Skeletal muscle cell (primary cell): Measurements from ENCODE around the gene NR2F1.

Experiments used
- DNase-seq: peaks from one replicate; pipeline ENCODE4 v3.0.0-alpha.2; 2010; ENCODE audit warnings: low read depth
- H3K4me3 ChIP-seq: 2 replicates; pipeline ENCODE4 v1.5.1; 2011; ENCODE audit warnings: low read depth, mild to moderate bottlenecking, control low read depth, low read length, moderate library complexity

Gene NR2F1

DNA sequence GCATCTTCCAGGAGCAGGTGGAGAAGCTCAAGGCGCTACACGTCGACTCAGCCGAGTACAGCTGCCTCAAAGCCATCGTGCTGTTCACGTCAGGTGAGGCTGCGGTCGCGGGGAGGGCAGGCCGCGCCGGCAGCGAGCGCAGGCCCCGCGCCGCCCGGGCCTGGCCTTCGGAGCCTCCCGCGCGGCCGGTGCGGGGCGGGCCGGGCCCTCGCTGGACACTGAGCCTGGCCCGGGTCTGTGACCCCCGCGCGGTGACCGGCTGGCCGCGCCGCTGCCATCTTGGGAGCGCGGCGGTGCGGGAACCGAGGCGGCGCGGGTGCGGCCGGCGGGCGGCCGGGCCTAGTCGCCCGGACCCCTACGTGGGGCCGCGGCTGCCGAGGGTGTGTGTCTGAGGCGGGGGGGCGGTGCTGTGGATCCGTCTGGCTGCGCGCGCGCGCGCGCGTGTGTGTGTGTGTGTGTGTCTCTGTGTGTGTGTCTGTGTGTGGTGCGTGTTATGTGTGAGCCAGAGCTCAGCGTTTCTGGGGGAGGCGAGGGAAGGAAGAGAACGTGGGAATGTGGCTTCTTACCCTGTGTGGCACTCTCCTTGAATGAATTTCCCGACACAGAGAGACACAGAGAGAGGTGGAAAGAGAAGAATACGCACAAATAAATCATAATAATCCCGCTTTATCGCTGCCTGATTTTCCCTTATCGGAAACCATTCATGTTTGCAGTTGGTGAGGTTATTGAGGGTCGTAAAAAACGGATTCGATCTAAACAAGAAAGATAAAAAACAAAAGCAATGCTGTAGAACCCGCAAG lies 5.5 kb downstream of the NR2F1 start:
- H3K4me3 ChIP-seq: peak overlapping the region; percentile 21
- no peak for DNase-seq

DNA sequence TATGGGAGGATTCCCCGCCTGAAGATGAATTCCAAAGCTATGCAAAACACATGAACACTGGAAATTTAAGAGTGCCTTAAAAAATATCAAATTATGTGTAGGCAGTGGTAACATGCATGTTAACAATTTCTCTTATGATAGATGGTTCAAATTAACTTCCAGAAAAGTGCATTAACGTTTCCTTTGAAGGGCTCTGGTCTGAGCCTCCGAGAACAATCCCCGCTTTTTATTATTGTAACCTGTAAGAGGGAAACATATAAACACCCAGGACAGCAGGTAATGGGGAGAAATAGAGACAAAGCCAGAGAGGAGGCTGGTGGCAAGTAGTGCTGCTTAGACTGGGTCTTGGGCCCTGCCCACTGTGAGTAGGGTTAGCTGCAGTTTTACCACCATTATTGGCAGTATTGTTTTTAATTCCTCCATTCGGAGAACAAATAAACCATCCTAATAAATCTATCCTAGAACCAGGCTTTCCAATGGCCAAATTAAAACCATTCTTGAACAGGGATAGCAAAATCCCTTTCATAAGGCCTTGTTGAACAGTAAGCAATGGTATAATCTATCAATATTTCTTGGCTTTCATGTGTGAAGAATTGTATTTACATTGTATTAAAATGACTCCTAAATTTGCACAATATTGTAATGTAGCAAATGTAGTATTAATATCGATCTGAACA lies 6.3 kb downstream of the NR2F1 start:
- no peak for DNase-seq
- no peak overlapping the region for H3K4me3 ChIP-seq

DNA sequence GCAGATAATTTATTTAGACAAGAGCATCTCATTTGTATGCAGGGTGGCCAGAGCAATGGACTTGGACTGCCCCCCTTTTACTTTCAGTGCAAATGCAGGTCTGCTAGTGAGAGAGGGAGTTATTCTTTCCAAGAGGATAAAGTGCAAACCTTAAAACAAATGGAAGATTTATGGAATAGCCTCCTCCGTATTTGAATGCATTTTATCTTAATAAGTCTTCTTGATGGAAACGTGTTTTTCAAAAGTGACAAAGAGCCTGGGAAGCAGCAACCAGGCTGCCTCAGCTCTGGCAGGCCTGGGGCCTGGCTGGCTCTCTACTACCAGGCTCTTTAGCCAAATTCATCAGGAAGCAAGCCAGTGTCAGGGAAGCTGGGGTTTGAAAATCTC lies 6.8 kb downstream of the NR2F1 start:
- H3K4me3 ChIP-seq: no peak overlapping the region

DNA sequence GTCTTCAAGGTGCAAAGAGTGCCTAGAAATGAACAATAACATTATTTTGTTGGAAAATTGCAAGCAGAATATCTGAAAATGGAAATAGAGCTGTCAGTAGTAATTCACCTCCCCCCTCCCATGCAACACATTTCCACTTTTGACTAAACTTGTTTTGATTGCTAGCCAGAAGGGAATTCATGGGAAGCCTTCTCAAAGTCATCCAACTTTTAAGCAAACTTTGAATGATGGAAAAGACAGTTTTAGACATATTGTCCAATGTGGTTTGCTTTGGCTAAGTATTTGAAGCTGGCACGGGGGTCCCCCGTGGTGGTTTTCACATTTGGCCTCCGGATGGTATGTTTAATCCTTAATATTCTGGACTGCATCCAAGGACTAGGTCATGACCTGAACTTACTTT lies 7.5 kb downstream of the NR2F1 start:
- no peak for DNase-seq
- no peak overlapping the region for H3K4me3 ChIP-seq

More for the DNA sequence above, 6.8 kb downstream of the NR2F1 start:
- DNase-seq: no peak

DNA sequence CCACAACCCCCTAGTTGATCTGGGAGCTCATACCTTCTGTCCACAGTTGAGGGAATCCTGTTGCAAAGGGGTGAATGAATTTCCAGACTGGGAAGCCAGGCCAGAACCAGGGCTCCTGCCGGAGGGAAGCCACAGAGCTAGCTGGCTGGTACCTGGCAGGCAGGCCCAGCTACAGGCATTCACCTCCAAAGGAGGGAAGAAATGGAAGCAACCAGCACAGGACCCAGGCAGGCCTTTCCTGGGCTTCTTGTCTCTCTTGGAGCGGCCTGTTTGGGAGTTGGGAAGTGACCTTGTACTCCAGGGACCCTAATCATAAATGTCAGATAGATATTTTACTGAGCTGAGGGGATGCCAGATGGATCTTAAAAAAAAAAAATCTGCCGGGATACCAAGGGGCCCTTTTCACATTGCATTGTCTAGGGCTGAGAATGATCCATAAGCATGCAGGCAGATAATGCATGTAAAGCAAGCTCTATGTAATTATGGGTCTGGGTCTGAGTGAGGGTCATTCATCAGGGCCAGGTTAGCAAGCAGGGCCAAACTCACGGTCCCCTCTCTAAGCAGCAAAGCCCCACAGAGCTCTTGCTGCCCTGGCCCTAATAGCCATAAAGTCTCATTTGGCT lies 8.4 kb downstream of the NR2F1 start:
- no peak overlapping the region for H3K4me3 ChIP-seq
- no peak for DNase-seq

DNA sequence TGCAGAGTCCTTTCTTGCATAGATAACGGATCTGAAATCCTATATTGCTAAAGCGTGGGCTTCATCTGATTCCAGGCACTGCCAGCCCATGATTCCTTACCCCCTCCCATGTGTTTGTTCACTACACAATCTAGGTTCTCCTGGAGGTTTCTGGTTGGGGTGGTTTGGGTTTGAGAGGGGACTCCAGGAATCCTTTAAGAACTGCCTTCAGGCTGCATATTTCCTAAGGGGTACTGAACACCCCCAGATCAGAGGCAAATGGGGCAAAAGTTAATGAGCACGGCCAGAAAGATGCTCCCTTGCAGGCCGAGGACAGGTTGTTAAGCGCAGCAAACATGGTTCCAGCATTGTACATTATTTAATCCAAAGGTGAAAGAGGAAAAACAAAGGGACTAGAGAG lies 9.9 kb downstream of the NR2F1 start:
- DNase-seq: no peak
- H3K4me3 ChIP-seq: no peak overlapping the region

DNA sequence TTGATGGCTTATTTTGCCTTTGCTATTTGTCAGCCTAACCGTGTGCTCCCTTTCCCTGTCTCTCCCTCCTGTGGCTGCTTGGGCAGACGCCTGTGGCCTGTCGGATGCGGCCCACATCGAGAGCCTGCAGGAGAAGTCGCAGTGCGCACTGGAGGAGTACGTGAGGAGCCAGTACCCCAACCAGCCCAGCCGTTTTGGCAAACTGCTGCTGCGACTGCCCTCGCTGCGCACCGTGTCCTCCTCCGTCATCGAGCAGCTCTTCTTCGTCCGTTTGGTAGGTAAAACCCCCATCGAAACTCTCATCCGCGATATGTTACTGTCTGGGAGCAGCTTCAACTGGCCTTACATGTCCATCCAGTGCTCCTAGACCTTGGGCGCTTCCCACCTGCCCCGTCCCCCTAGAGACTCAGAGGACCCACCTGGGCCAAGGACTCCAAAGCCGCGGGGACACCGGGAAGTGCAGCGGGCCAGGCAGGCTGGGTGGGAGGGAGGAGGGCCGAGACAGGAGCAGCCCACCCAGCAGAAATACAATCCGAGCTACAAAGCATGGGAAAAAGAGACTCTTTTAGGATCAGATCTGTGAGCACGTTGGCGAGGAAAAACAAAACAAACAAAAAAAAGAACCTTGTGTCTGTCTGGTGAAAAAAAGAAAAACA lies 10.6 kb downstream of the NR2F1 start:
- no peak for DNase-seq
- no peak overlapping the region for H3K4me3 ChIP-seq

DNA sequence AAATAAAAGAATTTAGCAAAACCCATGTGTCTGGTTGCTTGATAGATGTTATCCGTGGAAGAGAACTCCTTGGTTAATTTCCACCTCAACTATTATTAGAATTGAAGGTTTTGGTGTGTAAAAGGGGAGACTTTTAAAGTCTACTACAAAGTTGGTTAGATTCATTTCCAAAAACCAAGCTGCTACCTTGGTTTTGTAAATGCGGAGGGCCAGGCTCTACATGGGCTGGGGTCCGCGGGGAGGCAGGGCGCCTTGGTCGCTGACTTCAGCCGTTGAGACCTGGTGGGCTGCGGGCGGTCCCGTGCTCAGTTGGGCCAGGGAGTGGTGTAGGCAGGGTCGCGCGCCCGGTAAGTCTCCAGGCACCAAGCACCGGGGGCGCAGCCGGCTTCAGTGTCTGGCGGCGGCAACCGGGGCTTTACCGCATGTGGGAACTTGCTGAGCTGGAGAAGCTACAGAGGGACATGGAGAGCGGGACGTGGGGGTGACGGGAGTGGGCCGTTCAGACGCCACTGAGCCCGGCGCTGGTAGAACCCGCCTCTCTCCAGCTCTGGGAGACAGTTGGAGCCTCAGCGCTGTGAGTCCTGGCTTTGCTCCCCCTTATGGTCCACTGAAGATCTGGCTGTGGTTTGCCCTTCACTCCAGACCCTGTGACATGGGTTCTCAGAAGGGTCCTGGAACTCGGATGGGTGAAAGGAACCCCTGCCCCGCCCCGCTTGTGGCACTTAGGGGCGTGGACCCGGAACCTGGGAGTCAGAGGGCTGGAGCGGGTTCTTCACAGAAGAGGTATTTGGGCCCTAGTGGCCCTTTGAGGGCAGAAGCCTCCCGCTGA lies 11.8 kb downstream of the NR2F1 start:
- H3K4me3 ChIP-seq: no peak overlapping the region
- DNase-seq: no peak

DNA sequence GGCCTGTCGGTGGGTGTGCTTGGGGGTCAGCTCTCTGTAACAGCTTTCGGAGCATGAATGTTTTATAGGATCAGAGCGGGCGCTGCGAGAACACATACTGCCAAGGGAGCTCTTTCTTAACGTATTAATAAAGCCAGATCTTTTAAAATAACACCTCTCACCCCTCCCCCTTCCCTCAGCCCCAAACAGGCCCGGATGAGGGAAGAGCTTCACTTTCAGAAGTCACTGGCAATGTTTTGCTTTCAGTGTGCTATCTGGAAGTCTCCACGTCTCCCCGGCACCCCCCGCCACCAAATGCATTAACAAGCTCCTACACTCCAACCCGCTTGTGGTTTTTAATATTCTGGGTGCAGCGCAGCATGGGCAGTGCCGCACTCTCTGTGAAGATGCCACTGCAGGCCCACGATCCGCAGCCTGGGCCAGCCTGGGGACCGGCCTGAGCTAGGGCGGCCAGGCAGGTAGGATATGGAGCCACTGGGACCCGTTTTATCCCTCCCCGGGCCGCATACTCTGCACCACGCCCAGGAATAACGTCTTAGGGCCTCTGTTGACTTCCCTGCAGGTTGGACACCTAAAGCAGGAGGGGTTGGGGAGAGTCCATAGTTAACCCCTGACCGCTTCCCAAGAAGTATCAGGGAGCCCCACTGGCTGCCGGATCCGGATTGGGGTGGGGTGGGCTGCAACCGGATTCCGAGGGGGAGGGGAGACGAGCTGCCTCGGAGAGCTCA lies 12.6 kb downstream of the NR2F1 start:
- DNase-seq: no peak
- H3K4me3 ChIP-seq: no peak overlapping the region

DNA sequence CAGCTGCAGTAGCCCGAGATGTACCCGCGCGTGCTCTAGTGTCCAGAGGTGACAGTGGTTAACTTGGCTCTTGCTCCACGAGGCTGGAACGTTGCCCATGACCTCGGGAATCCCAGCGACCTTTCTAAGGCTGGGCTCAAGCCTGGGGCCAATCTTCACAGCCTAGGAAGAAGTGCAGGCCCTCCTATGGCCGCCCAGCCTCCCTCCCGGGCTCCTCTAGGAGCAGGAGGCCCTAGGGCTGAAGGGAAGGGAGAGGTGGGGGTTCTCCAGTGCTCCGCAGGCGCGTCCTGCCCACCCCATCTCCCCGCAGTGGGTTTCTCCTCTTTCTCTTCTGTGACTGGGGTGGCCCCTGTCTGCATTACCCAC lies 13.3 kb downstream of the NR2F1 start:
- H3K4me3 ChIP-seq: no peak overlapping the region
- DNase-seq: no peak

DNA sequence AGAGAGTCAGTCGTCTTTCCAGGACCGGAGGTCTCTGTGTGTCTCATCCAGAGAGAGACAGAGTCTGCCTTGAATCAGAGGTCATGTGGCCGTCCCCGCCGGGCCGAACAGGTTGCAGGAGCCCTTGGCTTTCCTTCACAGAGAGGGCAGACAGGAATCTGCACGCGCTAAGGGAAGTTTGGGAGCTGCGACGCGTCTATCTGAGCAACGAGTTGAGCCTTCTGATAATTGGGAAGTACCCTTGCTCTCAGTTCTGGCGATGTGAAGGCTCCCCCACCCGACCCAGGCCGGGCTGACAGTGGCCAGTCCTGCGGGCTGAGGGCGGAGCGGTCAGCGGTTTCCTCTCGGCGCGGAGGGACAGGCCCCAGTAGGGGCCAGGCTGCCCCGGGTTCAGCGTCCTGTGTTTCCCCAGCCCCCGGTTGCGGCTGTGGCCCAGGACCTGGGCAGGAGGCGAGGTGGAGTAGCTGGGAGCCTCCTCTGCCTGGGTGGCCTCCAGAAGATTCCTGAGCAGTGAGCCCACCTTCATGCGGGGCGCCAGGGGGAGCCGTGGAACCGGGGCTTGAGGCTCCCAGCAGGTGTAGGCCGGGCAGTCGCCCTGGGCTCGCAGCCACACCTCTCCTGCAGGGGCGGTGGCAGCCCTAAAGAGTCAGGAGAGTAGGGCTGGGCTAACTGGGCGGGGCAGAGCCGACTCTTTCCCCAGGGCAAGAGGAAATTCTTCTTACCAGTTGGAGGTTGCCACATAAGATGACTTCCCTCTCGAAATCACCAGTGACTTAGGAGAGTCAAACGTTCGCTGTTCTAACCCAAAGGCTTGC lies 13.9 kb downstream of the NR2F1 start:
- DNase-seq: no peak
- no peak overlapping the region for H3K4me3 ChIP-seq

DNA sequence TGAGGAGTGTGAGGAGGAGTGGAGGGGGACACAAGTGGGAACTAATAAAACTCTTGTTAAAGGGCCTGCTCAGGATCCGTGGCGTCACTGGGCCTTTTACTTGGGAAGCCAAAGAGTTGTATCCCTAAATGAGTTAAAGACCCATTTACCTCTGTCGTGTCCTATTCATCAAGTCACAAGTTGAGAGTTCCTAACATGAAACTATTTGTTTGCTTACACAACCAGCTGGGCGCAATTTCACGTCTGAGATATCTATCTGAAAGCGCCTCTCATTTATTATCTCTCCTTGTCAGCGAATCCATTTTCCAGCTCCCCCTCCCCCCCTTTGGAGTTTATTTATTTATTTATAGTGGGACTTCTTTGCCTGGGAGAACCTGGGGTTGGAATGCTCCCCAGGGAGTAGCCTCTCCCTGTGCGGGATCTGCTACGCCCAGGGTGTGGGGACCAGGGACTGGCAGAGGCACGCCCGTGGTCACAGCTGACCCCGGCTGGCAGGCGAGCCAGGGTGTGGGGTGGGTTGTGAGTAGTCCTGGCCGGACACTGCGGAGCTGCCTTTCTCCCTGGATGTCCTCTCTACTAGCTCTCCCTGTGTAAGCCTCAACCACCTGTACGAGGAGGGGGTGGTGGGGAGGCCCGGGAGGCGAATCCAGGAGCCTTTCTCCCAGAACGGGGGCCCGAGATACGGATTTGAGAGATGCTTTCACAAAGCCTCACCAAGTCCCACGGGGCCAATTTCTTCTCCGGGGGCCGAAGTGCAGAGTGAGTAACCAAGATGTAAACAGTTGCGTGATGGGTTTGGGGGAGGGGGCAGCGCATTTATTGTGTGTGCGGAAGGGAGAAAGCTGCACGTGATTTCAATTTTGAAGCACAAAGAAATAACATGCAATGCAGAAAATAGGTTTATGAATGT lies 15.3 kb downstream of the NR2F1 start:
- no peak overlapping the region for H3K4me3 ChIP-seq
- DNase-seq: no peak

DNA sequence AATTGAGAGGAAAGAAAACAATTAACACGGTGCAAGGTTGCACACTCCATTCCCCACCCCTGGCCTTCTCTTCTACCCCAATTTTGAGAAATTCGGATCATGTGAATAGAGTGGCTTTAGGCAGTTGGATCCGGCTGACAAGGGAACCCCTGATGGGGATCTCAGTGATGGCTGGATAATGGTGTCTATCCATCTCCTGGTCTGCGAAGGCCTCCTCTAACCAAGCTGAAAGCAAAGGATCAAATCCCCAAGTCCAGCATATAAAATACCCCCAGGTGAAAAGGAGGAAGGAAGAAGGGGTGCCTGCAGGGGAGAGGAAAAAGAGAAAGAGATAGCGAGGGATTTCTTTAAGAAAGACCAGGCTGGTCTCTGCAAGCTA lies 16.0 kb downstream of the NR2F1 start:
- DNase-seq: no peak
- no peak overlapping the region for H3K4me3 ChIP-seq

DNA sequence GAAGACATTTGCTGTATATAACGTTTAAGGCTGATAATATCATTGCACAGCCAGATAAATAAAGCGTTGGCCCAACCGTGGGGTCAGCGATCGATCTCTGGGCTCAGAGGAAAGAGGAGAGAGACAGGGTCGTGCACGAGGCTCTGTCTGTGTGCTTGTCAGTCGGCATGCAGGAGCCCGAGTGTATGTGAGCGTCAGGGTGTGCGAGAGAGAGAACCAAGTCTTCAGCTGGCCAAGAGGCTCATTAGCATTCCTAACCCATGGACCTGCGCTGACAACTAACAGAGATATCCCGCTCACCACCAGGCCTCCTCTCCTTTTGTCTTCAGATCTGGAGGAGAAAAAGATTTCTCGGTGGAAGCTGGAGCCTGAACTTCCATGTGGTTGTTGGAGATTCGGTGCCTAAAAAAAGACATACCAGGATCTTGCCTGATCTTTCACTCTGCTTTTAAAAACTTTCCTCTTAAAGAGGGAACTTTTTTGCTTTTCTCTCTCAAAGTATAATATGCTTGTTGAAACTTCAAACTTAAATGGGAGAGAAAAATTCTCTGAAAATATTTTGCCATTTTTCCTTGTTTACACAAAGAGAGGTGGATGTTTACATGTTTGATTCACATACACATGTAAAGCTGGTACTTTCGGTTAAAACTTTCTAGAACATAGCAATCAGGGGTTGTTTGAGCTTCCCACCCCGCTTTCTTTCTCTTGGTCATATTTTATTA lies 16.5 kb downstream of the NR2F1 start:
- DNase-seq: no peak
- no peak overlapping the region for H3K4me3 ChIP-seq

DNA sequence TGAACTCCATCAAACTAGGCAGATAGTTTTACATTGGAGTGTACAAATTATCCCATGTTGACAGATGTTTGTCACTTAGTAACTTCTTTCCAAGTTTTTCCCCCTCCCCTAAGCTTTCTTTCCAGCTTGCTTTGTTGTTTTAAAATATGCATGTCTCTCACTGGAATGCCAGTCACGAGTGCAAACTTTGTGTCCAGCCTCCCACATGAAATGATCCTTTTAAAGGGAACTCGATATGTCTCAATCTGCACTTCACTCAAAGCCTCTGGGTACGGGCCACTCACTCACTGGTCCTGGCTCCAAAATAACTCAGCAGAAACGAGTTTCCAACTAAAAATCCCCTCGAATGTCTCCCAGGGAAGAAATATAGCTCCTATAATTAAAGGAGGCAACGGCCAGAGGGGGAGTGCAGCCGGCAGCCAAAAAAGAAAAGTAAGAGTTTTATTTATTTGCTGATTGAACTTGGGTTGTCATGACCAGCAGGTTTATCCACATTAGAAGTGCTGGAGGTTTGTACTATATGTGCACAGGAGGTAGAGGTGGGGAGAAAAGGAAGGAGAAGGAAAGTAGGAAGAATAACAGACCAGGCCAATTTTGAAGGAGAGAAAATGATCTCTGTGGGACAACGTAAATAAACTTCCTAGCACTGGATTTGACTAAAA lies 17.5 kb downstream of the NR2F1 start:
- no peak for DNase-seq
- H3K4me3 ChIP-seq: no peak overlapping the region
